HFFc6 (cell line): ENCODE results near the gene BBS9. TPM values are rescaled to one million over a fixed set of nuclear protein-coding genes. Genes with fewer than 3 reads are reported as not detected.
"Not testable (repeated sequence)": the region's sequence is repeated elsewhere in the genome, so short reads cannot be mapped to it uniquely, and the experiment has no call there.

Experiments used
- DNase-seq: peaks from one replicate; pipeline ENCODE4 v3.0.0-alpha.2; 2018
- H3K27ac Mint-ChIP-seq: 2 replicates; pipeline ENCODE4 v1.8.0; 2020; ENCODE audit warnings: mild to moderate bottlenecking, mixed read lengths
- H3K27me3 Mint-ChIP-seq: 2 replicates; pipeline ENCODE4 v1.8.0; 2021; ENCODE audit warnings: mild to moderate bottlenecking, moderate library complexity, mixed read lengths; ENCODE audit not compliant: insufficient read depth
- H3K36me3 Mint-ChIP-seq: 2 replicates; pipeline ENCODE4 v1.8.0; 2021; ENCODE audit warnings: low read depth, mixed read lengths
- H3K4me1 Mint-ChIP-seq: 2 replicates; pipeline ENCODE4 v1.8.0; 2020; ENCODE audit warnings: low read depth, mixed read lengths
- H3K4me3 Mint-ChIP-seq: 2 replicates; pipeline ENCODE4 v1.8.0; 2020; ENCODE audit warnings: mild to moderate bottlenecking, moderate library complexity, mixed read lengths
- H3K9me3 Mint-ChIP-seq: 2 replicates; pipeline ENCODE4 v1.8.0; 2020; ENCODE audit warnings: mild to moderate bottlenecking, mixed read lengths
- total RNA-seq, 6 experiments: library from RNA; stranded (reverse); fragmentation: NEBNext Ultra II Directional; extraction: Animal tissue kit (Norgen Biotek cat#: 25700); gene quantifications; 2 replicates in 1 of 6; 3 replicates in 5 of 6; pipeline ENCODE4 v1.2.3, GENCODE V29; 2021
- TF ChIP-seq, protein P1 (sequence below): fragments of 200-600 bp; sonication (generic); IDR thresholded peaks from 2 replicates; pipeline ENCODE4 v1.5.0; 2021; ENCODE audit warnings: antibody characterized with exemption, mild to moderate bottlenecking

The BBS9 gene
- total RNA-seq, 6 experiments from 2014 or later, result 10.6 to 13.0 (median 12.1) TPM

DNA sequence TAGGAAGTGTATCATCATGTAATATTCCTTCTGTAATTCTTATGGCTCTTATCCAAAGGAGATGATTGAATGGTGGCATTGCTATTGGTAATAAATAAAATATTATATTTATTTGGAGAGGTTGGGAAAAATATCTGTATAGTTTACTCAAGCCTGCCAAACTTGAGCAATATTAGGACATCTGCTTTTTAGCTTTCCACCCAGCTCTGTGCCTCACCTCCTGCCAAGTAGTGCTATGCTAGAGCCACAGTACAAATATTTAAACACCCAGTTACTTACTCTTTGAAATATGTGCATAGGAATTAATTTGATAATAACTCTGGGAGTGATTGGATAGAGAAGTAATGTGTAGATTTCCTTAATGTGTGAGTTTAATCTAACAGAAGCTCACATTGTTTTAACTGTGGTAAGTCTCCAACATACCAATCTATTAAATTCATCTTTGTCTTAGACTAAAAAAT, 129.2 kb downstream of the BBS9 start:
- TF ChIP-seq, protein P1, sequence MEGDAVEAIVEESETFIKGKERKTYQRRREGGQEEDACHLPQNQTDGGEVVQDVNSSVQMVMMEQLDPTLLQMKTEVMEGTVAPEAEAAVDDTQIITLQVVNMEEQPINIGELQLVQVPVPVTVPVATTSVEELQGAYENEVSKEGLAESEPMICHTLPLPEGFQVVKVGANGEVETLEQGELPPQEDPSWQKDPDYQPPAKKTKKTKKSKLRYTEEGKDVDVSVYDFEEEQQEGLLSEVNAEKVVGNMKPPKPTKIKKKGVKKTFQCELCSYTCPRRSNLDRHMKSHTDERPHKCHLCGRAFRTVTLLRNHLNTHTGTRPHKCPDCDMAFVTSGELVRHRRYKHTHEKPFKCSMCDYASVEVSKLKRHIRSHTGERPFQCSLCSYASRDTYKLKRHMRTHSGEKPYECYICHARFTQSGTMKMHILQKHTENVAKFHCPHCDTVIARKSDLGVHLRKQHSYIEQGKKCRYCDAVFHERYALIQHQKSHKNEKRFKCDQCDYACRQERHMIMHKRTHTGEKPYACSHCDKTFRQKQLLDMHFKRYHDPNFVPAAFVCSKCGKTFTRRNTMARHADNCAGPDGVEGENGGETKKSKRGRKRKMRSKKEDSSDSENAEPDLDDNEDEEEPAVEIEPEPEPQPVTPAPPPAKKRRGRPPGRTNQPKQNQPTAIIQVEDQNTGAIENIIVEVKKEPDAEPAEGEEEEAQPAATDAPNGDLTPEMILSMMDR, result no peak
- Mint-ChIP-seq H3K27ac (no peak overlapping the region), H3K4me1 (peaks cover 16% of the 10 kb centered on the region), H3K4me3 (no peak overlapping the region), H3K9me3 (no peaks in the 10 kb centered on the region), H3K36me3 (no peaks in the 10 kb centered on the region), H3K27me3 (no peaks in the 10 kb centered on the region)
- DNase-seq, result no peak

- no peak for DNase-seq
- TF ChIP-seq, protein P1, result no peak
- peaks cover 16% of the 10 kb centered on the region for H3K4me1 Mint-ChIP-seq
- no peak overlapping the region for H3K27ac Mint-ChIP-seq
- H3K9me3 Mint-ChIP-seq, result no peaks in the 10 kb centered on the region
- no peaks in the 10 kb centered on the region for H3K27me3 Mint-ChIP-seq
- no peaks in the 10 kb centered on the region for H3K36me3 Mint-ChIP-seq
- no peak overlapping the region for H3K4me3 Mint-ChIP-seq
These were observed 132.2 kb downstream of the BBS9 start for GRCh38 chr7:33261585-33261984.

DNA sequence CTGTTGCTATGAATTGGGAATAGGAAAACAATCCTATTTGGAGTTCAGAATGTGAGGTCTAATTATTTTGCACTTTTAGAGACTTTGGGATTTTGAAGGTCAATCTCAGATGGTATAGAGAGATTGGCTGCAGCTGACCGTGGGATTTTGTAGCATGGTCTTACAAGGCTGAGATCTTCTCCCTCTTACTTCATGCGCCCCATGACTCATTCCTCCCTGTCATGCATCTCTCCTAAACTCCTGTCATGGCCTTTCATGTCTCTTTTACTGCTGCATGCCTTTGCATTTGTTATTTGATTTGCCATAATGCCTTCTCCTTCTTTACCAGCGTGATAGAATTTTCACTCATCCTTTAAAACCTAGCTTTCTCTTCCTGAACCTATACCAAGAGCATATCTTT, 133.1 kb downstream of the BBS9 start:
- TF ChIP-seq, protein P1, result no peak

GRCh38 chr7:33271839-33272371, 142.5 kb downstream of the BBS9 start:
- H3K9me3 Mint-ChIP-seq, H3K27ac Mint-ChIP-seq, H3K36me3 Mint-ChIP-seq, DNase-seq, H3K4me1 Mint-ChIP-seq, H3K27me3 Mint-ChIP-seq, H3K4me3 Mint-ChIP-seq: not testable (repeated sequence)

More for the DNA sequence above, 133.1 kb downstream of the BBS9 start:
- peaks cover 16% of the 10 kb centered on the region for H3K4me1 Mint-ChIP-seq
- H3K36me3 Mint-ChIP-seq, result no peaks in the 10 kb centered on the region
- no peak overlapping the region for H3K4me3 Mint-ChIP-seq
- H3K27me3 Mint-ChIP-seq, result no peaks in the 10 kb centered on the region
- DNase-seq, result no peak
- H3K9me3 Mint-ChIP-seq, result no peaks in the 10 kb centered on the region
- H3K27ac Mint-ChIP-seq, result no peak overlapping the region

DNA sequence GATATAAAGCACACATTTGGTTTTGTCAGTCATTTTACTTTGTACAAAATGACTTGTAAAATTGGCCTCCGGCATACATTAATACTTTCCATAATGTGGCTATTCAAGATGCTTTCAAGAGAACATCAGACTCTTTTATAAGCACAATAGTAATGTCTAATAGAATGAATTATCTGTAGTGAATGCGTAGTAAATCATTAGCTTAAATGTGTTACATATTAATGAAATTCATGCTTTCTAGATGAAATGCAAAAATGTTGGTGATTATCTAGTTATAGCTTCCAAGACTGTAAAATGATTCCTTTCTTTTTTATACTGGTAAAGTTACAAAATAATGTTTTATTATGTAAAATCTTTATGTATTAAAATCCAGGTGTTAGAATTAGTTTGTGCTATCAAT, 144.0 kb downstream of the BBS9 start:
- H3K27ac Mint-ChIP-seq, result no peak overlapping the region
- TF ChIP-seq, protein P1, result no peak
- DNase-seq, result no peak
- H3K27me3 Mint-ChIP-seq, result no peaks in the 10 kb centered on the region
- H3K4me3 Mint-ChIP-seq, result no peak overlapping the region
- peaks cover 7% of the 10 kb centered on the region; the same call in 1 of the 2 replicates for H3K9me3 Mint-ChIP-seq
- peaks cover 7% of the 10 kb centered on the region for H3K36me3 Mint-ChIP-seq
- H3K4me1 Mint-ChIP-seq, result no peaks in the 10 kb centered on the region

DNA sequence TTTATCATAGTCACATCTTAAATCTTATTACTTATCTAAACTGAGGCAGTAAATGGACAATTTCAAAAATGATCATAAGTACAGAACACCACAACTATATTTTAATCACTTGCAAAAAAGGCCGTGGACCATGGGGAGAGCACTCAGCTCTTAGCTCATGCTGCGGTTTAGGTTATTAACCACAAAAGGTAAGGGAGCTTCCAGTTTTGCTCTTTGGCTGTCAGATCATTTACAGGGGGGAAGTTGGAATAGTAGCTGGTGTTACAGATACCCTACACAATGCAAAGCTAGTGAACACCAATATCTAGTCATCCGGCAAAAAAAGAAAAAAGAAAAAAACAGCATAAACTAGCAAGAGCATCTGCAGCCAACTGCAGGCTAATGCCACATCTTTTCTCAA, 147.0 kb downstream of the BBS9 start:
- H3K4me3 Mint-ChIP-seq, result no peak overlapping the region
- TF ChIP-seq, protein P1, result no peak
- H3K27me3 Mint-ChIP-seq, result no peaks in the 10 kb centered on the region
- peaks cover 10% of the 10 kb centered on the region for H3K36me3 Mint-ChIP-seq
- no peak for DNase-seq
- no peak overlapping the region for H3K27ac Mint-ChIP-seq
- H3K4me1 Mint-ChIP-seq, result no peaks in the 10 kb centered on the region
- peaks cover 6% of the 10 kb centered on the region for H3K9me3 Mint-ChIP-seq
